SK-MEL-5 (cell line): ENCODE data around the gene CLCN2. TPM values are rescaled to one million over a fixed set of nuclear protein-coding genes. Genes with fewer than 3 reads are reported as not detected.

Experiments used
- small RNA-seq, 2 experiments: library from RNA; depleted of rRNA; stranded (forward); fragments of <200 nt; gene quantifications; one replicate each; pipeline ENCODE3, GENCODE V24; 2014
- total RNA-seq: library from RNA; depleted of rRNA; stranded (reverse); fragments of >200 nt; shearing (Covaris generic); gene quantifications from 2 replicates; pipeline ENCODE4 v1.2.3, GENCODE V29; 2014; rRNA removed

Gene CLCN2
- total RNA-seq, 1 experiment from 2014 or later: 5.7 TPM

Small RNA genes lying within 50 kb of the gene (small RNA-seq; reads per million reads assigned to genes)
- gene SNORD66: 29.4 to 600 reads per million in 2 experiments

Other genes starting within 250 kb of the CLCN2 start
- 62.6 and 66.4 TPM in 2 replicates for gene EIF2B5, start 226.2 kb downstream of the CLCN2 start, total RNA-seq
- 29.1 and 32.0 TPM in 2 replicates for gene DVL3, start 206.2 kb downstream of the CLCN2 start, total RNA-seq
- 353 and 355 TPM in 2 replicates for gene AP2M1, start 186.8 kb downstream of the CLCN2 start, total RNA-seq
- 24.7 and 32.2 TPM in 2 replicates for gene ABCF3, start 175.4 kb downstream of the CLCN2 start, total RNA-seq
- gene VWA5B2, start 132.0 kb downstream of the CLCN2 start, total RNA-seq: not detected in 2 replicates
- gene ALG3, start 112.6 kb downstream of the CLCN2 start, total RNA-seq: 96.6 and 100 TPM in 2 replicates
- gene EEF1AKMT4, start 111.9 kb downstream of the CLCN2 start, total RNA-seq: 16.0 and 16.5 TPM in 2 replicates
- gene CAMK2N2, start 100.1 kb downstream of the CLCN2 start, total RNA-seq: 0.35 and 0.77 TPM in 2 replicates
- not detected in 2 replicates for gene ECE2, start 85.6 kb downstream of the CLCN2 start, total RNA-seq
- 423 and 430 TPM in 2 replicates for gene PSMD2, start 62.4 kb downstream of the CLCN2 start, total RNA-seq
- gene EIF4G1, start 47.0 kb downstream of the CLCN2 start, total RNA-seq: 211 and 237 TPM in 2 replicates
- 17.7 and 19.5 TPM in 2 replicates for gene FAM131A, start 24.0 kb downstream of the CLCN2 start, total RNA-seq
- 131 and 144 TPM in 2 replicates for gene POLR2H, start 105 bp upstream of the CLCN2 start, total RNA-seq
- 1.1 TPM in 1 of 2 replicates, not detected in the other for gene THPO, start 16.6 kb upstream of the CLCN2 start, total RNA-seq
- gene CHRD, start 18.4 kb upstream of the CLCN2 start, total RNA-seq: 2.8 and 2.9 TPM in 2 replicates
- 0.37 and 0.67 TPM in 2 replicates for gene EPHB3, start 200.2 kb upstream of the CLCN2 start, total RNA-seq